Uterus (tissue), 4 donors: ENCODE results near the gene CENPN. TPM values are rescaled to one million over a fixed set of nuclear protein-coding genes. Genes with fewer than 3 reads are reported as not detected.

Experiments used
- DNase-seq, 2 donors: peaks; one replicate each; pipeline ENCODE4 v3.0.0-alpha.2; 2019 to 2020
- H3K27ac ChIP-seq, 2 donors: fragments of 200-600 bp; sonication (generic); 1 replicate in 1 of 2; 2 replicates in 1 of 2; pipeline ENCODE4 v1.5.1; 2016 to 2018
- H3K27me3 ChIP-seq, 2 donors: fragments of 200-600 bp; sonication (generic); one replicate each; pipeline ENCODE4 v1.5.1; 2018 to 2019; ENCODE audit warnings: control low read depth in 1 of 2
- H3K36me3 ChIP-seq, 2 donors: fragments of 200-600 bp; sonication (generic); one replicate each; pipeline ENCODE4 v1.5.1; 2019; ENCODE audit warnings: control low read depth in 1 of 2
- H3K4me1 ChIP-seq, 2 donors: fragments of 200-600 bp; sonication (generic); one replicate each; pipeline ENCODE4 v1.5.1; 2018 to 2019; ENCODE audit warnings: control low read depth in 1 of 2
- H3K4me3 ChIP-seq, 2 donors: fragments of 200-600 bp; sonication (generic); 1 replicate in 1 of 2; 2 replicates in 1 of 2; pipeline ENCODE4 v1.5.1; 2018 to 2019; ENCODE audit warnings: mild to moderate bottlenecking in 1 of 2
- H3K9me3 ChIP-seq, 2 donors: fragments of 200-600 bp; sonication (generic); one replicate each; pipeline ENCODE4 v1.5.1; 2019; ENCODE audit warnings: control low read depth in 1 of 2
- POLR2A ChIP-seq, 2 donors: fragments of 450-650 bp; IDR thresholded peaks; one replicate each; pipeline ENCODE4 v1.6.1; 2016; ENCODE audit warnings: antibody characterized with exemption in 2 of 2, mild to moderate bottlenecking in 1 of 2, moderate library complexity in 1 of 2
- intact Hi-C: fragments of 100-400 bp; cut with DNase I; formaldehyde crosslinking; loops from one replicate; pipeline ENCODE4 v1.15.1; 2023; ENCODE audit warnings: low total_unique reads
- total RNA-seq, 4 donors: library from RNA; depleted of rRNA in 3 of 4; stranded (reverse); fragments of >200 nt in 3 of 4; gene quantifications; one replicate each; pipeline versions ENCODE4 v1.1.0 to v1.2.4, GENCODE V29; 2014 to 2023
- TF ChIP-seq, protein P1 (sequence below), 4 experiments: fragments of 200-600 bp in 2 of 4; fragments of 450-650 bp in 2 of 4; sonication (generic) in 2 of 4; IDR thresholded peaks; one replicate each; pipeline ENCODE4 v1.5.1; 2016 to 2019; ENCODE audit warnings: antibody characterized with exemption in 4 of 4, mild to moderate bottlenecking in 2 of 4, moderate library complexity in 1 of 4
- donor health status: DM: yes; HTN: yes; CAD: no.

CENPN gene
- total RNA-seq, 4 donors from 2014 or later, result 2.8 to 20.0 TPM; not detected in 2

GRCh38 chr16:81001330-81001729 is 5.7 kb upstream of the CENPN start:
- Histone ChIP-seq H3K4me3 (no peak overlapping the region), H3K36me3 (no peaks in the 10 kb centered on the region), H3K27me3 (no peaks in the 10 kb centered on the region), H3K4me1 (peaks cover 4 to 5% of the 10 kb centered on the region in 2 donors), H3K27ac (no peak overlapping the region), H3K9me3 (no peaks in the 10 kb centered on the region)
- intact Hi-C loops, result loop anchor here (10.0 kb wide), 1 partner anchor 67 kb away; no protein-coding TSS in a partner anchor
- TF ChIP-seq, protein P1, sequence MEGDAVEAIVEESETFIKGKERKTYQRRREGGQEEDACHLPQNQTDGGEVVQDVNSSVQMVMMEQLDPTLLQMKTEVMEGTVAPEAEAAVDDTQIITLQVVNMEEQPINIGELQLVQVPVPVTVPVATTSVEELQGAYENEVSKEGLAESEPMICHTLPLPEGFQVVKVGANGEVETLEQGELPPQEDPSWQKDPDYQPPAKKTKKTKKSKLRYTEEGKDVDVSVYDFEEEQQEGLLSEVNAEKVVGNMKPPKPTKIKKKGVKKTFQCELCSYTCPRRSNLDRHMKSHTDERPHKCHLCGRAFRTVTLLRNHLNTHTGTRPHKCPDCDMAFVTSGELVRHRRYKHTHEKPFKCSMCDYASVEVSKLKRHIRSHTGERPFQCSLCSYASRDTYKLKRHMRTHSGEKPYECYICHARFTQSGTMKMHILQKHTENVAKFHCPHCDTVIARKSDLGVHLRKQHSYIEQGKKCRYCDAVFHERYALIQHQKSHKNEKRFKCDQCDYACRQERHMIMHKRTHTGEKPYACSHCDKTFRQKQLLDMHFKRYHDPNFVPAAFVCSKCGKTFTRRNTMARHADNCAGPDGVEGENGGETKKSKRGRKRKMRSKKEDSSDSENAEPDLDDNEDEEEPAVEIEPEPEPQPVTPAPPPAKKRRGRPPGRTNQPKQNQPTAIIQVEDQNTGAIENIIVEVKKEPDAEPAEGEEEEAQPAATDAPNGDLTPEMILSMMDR (IDR thresholded peaks at IDR 0.05), result no peak
- no peak for TF ChIP-seq POLR2A (IDR thresholded peaks at IDR 0.05)
- DNase-seq, result no peak

GRCh38 chr16:81003064-81003463 is 4.0 kb upstream of the CENPN start:
- H3K4me3 ChIP-seq, result no peak overlapping the region
- no peak for DNase-seq
- H3K27me3 ChIP-seq, result no peaks in the 10 kb centered on the region
- no peaks in the 10 kb centered on the region for H3K36me3 ChIP-seq
- H3K27ac ChIP-seq, result no peak overlapping the region
- TF ChIP-seq, protein P1 (IDR thresholded peaks at IDR 0.05), result no peak
- no peak for TF ChIP-seq POLR2A (IDR thresholded peaks at IDR 0.05)
- peaks cover 4 to 5% of the 10 kb centered on the region in 2 donors for H3K4me1 ChIP-seq
- H3K9me3 ChIP-seq, result no peaks in the 10 kb centered on the region
- intact Hi-C loops, result loop anchor here (10.0 kb wide), 1 partner anchor 68 kb away; no protein-coding TSS in a partner anchor

DNA sequence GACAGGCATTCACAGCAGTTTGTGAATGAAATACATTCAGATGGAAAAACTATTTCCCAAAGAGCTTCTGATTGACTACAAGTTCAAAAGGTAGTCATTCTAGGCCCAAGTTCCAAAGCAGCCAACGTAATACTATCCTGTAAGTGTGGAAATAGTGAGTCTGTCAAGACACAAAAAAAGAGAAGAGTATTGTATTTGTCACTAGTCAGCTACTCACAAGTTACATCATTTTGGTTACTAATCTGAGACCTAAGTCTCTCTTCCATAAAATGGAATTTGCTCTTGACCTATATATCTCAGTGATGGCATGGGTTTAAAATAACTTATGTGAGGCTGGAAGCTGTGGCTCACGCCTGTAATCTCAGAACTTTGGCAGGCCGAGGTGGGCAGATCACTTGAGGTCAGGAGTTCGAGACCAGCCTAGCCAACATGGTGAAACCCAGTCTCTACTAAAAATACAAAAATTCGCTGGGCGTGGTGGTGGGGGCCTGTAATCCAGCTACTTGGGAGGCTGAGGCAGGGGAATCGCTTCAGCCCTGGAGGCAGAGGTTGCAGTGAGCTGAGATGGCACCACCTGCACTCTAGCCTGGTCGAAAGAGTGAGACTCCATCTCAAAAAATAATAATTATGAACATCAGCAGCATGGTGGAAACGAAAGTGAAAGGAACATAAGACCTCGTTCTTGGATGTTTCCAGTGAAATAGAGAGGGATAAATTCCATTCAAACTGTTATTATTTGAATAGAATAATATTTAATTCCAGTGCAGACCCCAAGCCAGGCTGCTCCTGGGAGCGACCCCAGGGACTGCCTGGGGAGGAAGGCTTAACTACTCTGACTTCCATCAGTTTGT is 3.2 kb upstream of the CENPN start:
- TF ChIP-seq POLR2A (IDR thresholded peaks at IDR 0.05), result no peak
- Histone ChIP-seq H3K36me3 (no peaks in the 10 kb centered on the region), H3K27ac (peak overlapping the region; percentile 10 to 67), H3K4me1 (peaks cover 4 to 5% of the 10 kb centered on the region in 2 donors), H3K27me3 (no peaks in the 10 kb centered on the region), H3K4me3 (no peak overlapping the region), H3K9me3 (no peaks in the 10 kb centered on the region)
- no peak for DNase-seq
- intact Hi-C loops, result loop anchor here (10.0 kb wide), 1 partner anchor 69 kb away; no protein-coding TSS in a partner anchor

DNA sequence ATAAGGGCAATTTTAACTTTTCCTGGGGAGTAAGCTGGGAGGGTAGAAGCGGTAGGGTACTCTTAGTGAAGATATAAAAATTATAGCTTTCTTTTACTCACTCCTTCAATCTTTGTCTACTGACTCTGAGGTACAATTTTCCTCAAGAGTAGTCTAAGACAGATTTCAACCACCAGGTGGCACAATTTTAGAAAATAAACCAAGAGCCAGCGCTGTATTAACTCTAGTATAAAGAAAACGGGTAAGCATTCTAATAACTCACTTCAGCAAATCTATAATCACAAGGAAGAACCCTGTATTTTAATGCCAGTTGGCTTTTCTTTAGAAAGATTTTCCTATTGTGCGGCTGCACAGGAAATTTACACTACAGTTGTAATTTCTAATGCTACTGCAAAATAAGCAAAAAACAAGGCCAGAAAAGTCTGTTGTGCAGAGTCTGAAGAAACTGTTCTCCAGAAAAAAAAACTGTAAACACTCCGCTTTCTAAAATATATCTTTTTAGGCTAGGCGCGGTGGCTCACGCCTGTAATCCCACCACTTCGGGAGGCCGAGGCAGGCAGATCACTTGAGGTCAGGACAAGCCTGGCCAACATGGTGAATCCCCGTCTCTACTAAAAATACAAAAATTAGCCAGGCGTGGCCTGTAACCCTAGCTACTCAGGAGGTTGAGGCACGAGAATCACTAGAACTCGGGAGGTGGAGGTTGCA is 2.2 kb upstream of the CENPN start:
- Histone ChIP-seq H3K27ac (peak overlapping the region; percentile 10 to 67), H3K4me3 (no peak overlapping the region), H3K27me3 (no peaks in the 10 kb centered on the region), H3K4me1 (peaks cover 4 to 5% of the 10 kb centered on the region in 2 donors), H3K9me3 (no peaks in the 10 kb centered on the region), H3K36me3 (no peaks in the 10 kb centered on the region)
- intact Hi-C loops, result loop anchor here (10.0 kb wide), 1 partner anchor 70 kb away; no protein-coding TSS in a partner anchor
- peak in 1 of 2 donors; percentile 24 for DNase-seq
- TF ChIP-seq, protein P1 (IDR thresholded peaks at IDR 0.05), result peak; percentile 52 to 65 (median 52)
- TF ChIP-seq POLR2A (IDR thresholded peaks at IDR 0.05), result no peak

DNA sequence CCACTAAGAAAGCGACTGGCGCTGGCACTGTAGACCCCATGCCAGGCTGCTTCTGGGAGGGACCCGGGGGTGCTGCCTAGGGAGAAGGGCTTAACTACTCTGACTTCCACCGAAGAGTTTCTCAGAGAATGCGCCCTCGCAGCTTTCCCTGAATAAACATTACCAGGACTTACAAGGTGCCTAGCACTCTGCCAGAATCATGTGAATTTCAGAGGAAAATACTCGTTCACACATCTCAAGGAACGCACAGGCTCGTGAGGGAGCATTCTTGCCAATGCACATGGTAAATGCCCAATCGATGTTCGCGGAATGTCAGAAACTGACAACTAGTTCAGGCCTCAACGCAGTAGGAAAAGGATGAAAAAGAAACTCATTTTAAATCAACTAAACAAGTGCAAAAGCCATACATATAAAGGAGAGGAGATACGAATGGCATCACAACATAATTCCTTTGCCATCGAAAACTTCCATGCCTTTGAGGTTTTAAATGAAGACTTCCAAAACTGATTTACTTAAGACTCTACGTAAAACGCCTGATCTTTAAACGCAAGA is 1.3 kb upstream of the CENPN start:
- H3K36me3 ChIP-seq, result no peaks in the 10 kb centered on the region
- peak overlapping the region; percentile 81 to 92 for H3K4me3 ChIP-seq
- TF ChIP-seq POLR2A (IDR thresholded peaks at IDR 0.05), result no peak
- TF ChIP-seq, protein P1 (IDR thresholded peaks at IDR 0.05), result no peak
- H3K27me3 ChIP-seq, result no peaks in the 10 kb centered on the region
- intact Hi-C loops, result loop anchor here (10.0 kb wide), 1 partner anchor 71 kb away; no protein-coding TSS in a partner anchor
- H3K9me3 ChIP-seq, result no peaks in the 10 kb centered on the region
- H3K4me1 ChIP-seq, result peaks cover 4 to 5% of the 10 kb centered on the region in 2 donors
- DNase-seq, result peak in 1 of 2 donors; percentile 16
- peak overlapping the region; percentile 95 to 98 for H3K27ac ChIP-seq
